GM23338 (cell line): ENCODE measurements around the gene FNIP2. TPM values are rescaled to one million over a fixed set of nuclear protein-coding genes. Genes with fewer than 3 reads are reported as not detected.

Source experiments
- ATAC-seq: fragments of 200-7000 bp; cut with Tn5 transposase; 3 replicates; pipeline ENCODE4 v1.9.1; 2020
- DNase-seq: peaks from one replicate; pipeline ENCODE4 v3.0.0-alpha.2; 2015; ENCODE audit warnings: low spot score
- H2AFZ ChIP-seq: fragments of 200-600 bp; sonication (generic); 2 replicates; pipeline ENCODE4 v1.8.0; 2016; ENCODE audit warnings: antibody characterized with exemption, mild to moderate bottlenecking, moderate library complexity
- H3F3A ChIP-seq: fragments of 200-600 bp; sonication (generic); replicated peaks from 2 replicates; pipeline ENCODE4 v1.8.0; 2017; ENCODE audit warnings: antibody characterized with exemption, mixed run types, low read depth
- H3K27ac ChIP-seq: fragments of 200-600 bp; sonication (generic); 2 replicates; pipeline ENCODE4 v1.6.1; 2016; ENCODE audit warnings: low read depth
- H3K27me3 ChIP-seq: fragments of 200-600 bp; sonication (generic); 2 replicates; pipeline ENCODE4 v1.8.0; 2016; ENCODE audit warnings: mild to moderate bottlenecking, mixed run types, moderate library complexity; ENCODE audit not compliant: insufficient read depth
- H3K36me3 ChIP-seq: fragments of 200-600 bp; sonication (generic); 2 replicates; pipeline ENCODE4 v1.8.0; 2016; ENCODE audit warnings: mild to moderate bottlenecking; ENCODE audit not compliant: insufficient read depth
- H3K4me1 ChIP-seq: fragments of 200-600 bp; sonication (generic); 2 replicates; pipeline ENCODE4 v1.8.0; 2016; ENCODE audit warnings: mild to moderate bottlenecking, moderate library complexity; ENCODE audit not compliant: insufficient read depth
- H3K4me2 ChIP-seq: fragments of 200-600 bp; sonication (generic); 2 replicates; pipeline ENCODE4 v1.7.1; 2017; ENCODE audit warnings: mixed run types
- H3K4me3 ChIP-seq: fragments of 200-600 bp; sonication (generic); 2 replicates; pipeline ENCODE4 v1.6.1; 2016; ENCODE audit warnings: mixed run types
- H3K79me2 ChIP-seq: fragments of 200-600 bp; sonication (generic); replicated peaks from 2 replicates; pipeline ENCODE4 v1.8.0; 2017; ENCODE audit warnings: mild to moderate bottlenecking; ENCODE audit not compliant: insufficient read depth
- H3K9me2 ChIP-seq: fragments of 200-600 bp; sonication (generic); 2 replicates; pipeline ENCODE4 v1.8.0; 2017; ENCODE audit not compliant: insufficient read depth
- H4K20me1 ChIP-seq: fragments of 200-600 bp; sonication (generic); replicated peaks from 2 replicates; pipeline ENCODE4 v1.8.0; 2017; ENCODE audit warnings: mild to moderate bottlenecking; ENCODE audit not compliant: insufficient read depth
- H3K27ac Mint-ChIP-seq: 2 replicates; pipeline ENCODE4 v1.8.0; 2020; ENCODE audit warnings: inconsistent platforms, mild to moderate bottlenecking, moderate library complexity, mixed read lengths
- H3K27me3 Mint-ChIP-seq: 3 replicates; pipeline ENCODE4 v1.8.0; 2022; ENCODE audit warnings: low read depth, mild to moderate bottlenecking, moderate library complexity, mixed read lengths, inconsistent platforms; ENCODE audit not compliant: insufficient read depth, poor library complexity
- H3K36me3 Mint-ChIP-seq: 3 replicates; pipeline ENCODE4 v1.8.0; 2021; ENCODE audit warnings: low read depth, mild to moderate bottlenecking, inconsistent platforms, moderate library complexity, mixed read lengths
- H3K4me1 Mint-ChIP-seq: 3 replicates; pipeline ENCODE4 v1.8.0; 2020; ENCODE audit warnings: mild to moderate bottlenecking, inconsistent platforms, mixed read lengths
- H3K4me3 Mint-ChIP-seq: 3 replicates; pipeline ENCODE4 v1.8.0; 2021; ENCODE audit warnings: moderate library complexity, mild to moderate bottlenecking, inconsistent platforms, mixed read lengths
- H3K9me3 Mint-ChIP-seq: 3 replicates; pipeline ENCODE4 v1.8.0; 2020; ENCODE audit warnings: moderate library complexity, mild to moderate bottlenecking, inconsistent platforms, mixed read lengths
- CREB1 ChIP-seq: fragments of 250-450 bp; sonication (Bioruptor Pico); IDR thresholded peaks from 2 replicates; pipeline ENCODE4 v1.5.0; 2020; ENCODE audit warnings: low read depth, mild to moderate bottlenecking, moderate library complexity
- EZH2 ChIP-seq: fragments of 200-600 bp; sonication (generic); IDR thresholded peaks from one replicate; pipeline ENCODE4 v1.8.0; 2017; ENCODE audit warnings: antibody characterized with exemption, mild to moderate bottlenecking, low read depth; ENCODE audit not compliant: unreplicated experiment
- EZH2phosphoT487 ChIP-seq: fragments of 200-600 bp; sonication (generic); IDR thresholded peaks from one replicate; pipeline ENCODE4 v1.8.1; 2018; ENCODE audit warnings: antibody characterized with exemption; ENCODE audit not compliant: unreplicated experiment
- JUNB ChIP-seq: IDR thresholded peaks from one replicate; pipeline ENCODE4 v1.6.1; 2016; ENCODE audit warnings: antibody characterized with exemption; ENCODE audit not compliant: unreplicated experiment
- NANOG ChIP-seq: IDR thresholded peaks from 2 replicates; pipeline ENCODE4 v1.6.1; 2016; ENCODE audit warnings: antibody characterized with exemption, borderline replicate concordance
- POLR2AphosphoS5 ChIP-seq: IDR thresholded peaks from 2 replicates; pipeline ENCODE4 v1.6.1; 2016; ENCODE audit warnings: antibody characterized with exemption, low read depth
- STAT1 ChIP-seq: IDR thresholded peaks from one replicate; pipeline ENCODE4 v1.6.1; 2016; ENCODE audit warnings: antibody characterized with exemption; ENCODE audit not compliant: unreplicated experiment
- ZNF114 ChIP-seq: fragments of 250-450 bp; sonication (Bioruptor Pico); IDR thresholded peaks from 2 replicates; pipeline ENCODE4 v1.5.0; 2020; ENCODE audit warnings: mild to moderate bottlenecking, moderate library complexity
- ZNF331 ChIP-seq: fragments of 250-450 bp; sonication (Bioruptor Pico); IDR thresholded peaks from 2 replicates; pipeline ENCODE4 v1.5.0; 2020; ENCODE audit warnings: low read depth, mild to moderate bottlenecking, moderate library complexity
- polyA plus RNA-seq: library from polyadenylated mRNA; unstranded; fragments of >200 nt; fragmentation: Nextera tagmentation; extraction: Ambion mirVana; gene quantifications from 2 replicates; pipeline ENCODE4 v1.2.1, GENCODE V29; 2016
- total RNA-seq: library from RNA; depleted of rRNA; stranded (reverse); fragments of >200 nt; shearing (Covaris generic); gene quantifications from 2 replicates; pipeline ENCODE4 v1.2.3, GENCODE V29; 2014
- TF ChIP-seq, protein P1 (sequence below), 2 experiments: fragments of 200-600 bp in 1 of 2; sonication (generic) in 1 of 2; conservative IDR thresholded peaks; 2 replicates each; pipeline versions ENCODE4 v1.5.1 to v1.6.1; 2016 to 2017; ENCODE audit warnings: antibody characterized with exemption in 2 of 2, low read depth in 2 of 2, mild to moderate bottlenecking in 2 of 2, moderate library complexity in 1 of 2
- TF ChIP-seq, protein P2 (sequence below): IDR thresholded peaks from 2 replicates; pipeline ENCODE4 v1.6.1; 2016; ENCODE audit warnings: antibody characterized with exemption
- TF ChIP-seq, protein P3 (sequence below): IDR thresholded peaks from one replicate; pipeline ENCODE4 v1.6.1; 2018; ENCODE audit warnings: antibody characterized with exemption; ENCODE audit not compliant: unreplicated experiment
- TF ChIP-seq, protein P4 (sequence below): fragments of 250-450 bp; sonication (Bioruptor Pico); IDR thresholded peaks from 2 replicates; pipeline ENCODE4 v1.5.0; 2020; ENCODE audit warnings: mild to moderate bottlenecking, moderate library complexity

Gene FNIP2
- total and polyA plus RNA-seq, 2 experiments from 2014 or later: 2.7 to 17.2 TPM

DNA sequence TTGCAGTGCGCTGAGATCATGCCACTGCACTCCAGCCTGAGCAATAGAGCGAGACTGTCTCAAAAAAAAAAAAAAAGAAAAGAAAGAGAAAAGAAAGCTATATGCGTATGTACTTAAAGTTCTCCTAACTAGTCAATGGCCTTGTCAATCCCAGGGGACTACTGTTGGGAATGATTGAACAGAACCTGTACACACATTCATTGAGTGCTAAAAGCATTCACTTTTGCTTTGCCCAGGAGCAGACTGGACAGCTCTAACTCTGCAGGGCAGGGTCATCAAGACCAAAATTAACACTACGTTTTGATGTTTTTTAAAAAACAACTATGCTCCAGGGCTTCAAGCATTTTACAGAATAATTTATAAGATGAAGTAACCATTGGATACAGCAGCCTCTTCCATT is 106.2 kb downstream of the FNIP2 start:
- Histone ChIP-seq H3K79me2 (no peaks in the 10 kb centered on the region), H3K36me3 (no peaks in the 10 kb centered on the region), H3K4me3 (no peak overlapping the region), H3K27me3 (no peaks in the 10 kb centered on the region), H3K4me2 (no peak overlapping the region), H3K27ac (no peak overlapping the region), H3K4me1 (peaks cover 10% of the 10 kb centered on the region; the same call in 1 of the 2 replicates), H2AFZ (no peak overlapping the region), H4K20me1 (no peaks in the 10 kb centered on the region), H3F3A (no peaks in the 10 kb centered on the region), H3K9me2 (no peaks in the 10 kb centered on the region)
- H3K27me3 Mint-ChIP-seq: no peaks in the 10 kb centered on the region
- ATAC-seq (no peak), DNase-seq (no peak)
- no peak overlapping the region for H3K27ac Mint-ChIP-seq
- H3K36me3 Mint-ChIP-seq: peaks cover 17% of the 10 kb centered on the region
- TF ChIP-seq EZH2 (no peak), CREB1 (no peak), JUNB (no peak), STAT1 (no peak), ZNF114 (no peak), EZH2phosphoT487 (no peak), ZNF331 (CRISPR knock-in tag) (no peak), POLR2AphosphoS5 (no peak), NANOG (no peak)
- TF ChIP-seq, protein P1, sequence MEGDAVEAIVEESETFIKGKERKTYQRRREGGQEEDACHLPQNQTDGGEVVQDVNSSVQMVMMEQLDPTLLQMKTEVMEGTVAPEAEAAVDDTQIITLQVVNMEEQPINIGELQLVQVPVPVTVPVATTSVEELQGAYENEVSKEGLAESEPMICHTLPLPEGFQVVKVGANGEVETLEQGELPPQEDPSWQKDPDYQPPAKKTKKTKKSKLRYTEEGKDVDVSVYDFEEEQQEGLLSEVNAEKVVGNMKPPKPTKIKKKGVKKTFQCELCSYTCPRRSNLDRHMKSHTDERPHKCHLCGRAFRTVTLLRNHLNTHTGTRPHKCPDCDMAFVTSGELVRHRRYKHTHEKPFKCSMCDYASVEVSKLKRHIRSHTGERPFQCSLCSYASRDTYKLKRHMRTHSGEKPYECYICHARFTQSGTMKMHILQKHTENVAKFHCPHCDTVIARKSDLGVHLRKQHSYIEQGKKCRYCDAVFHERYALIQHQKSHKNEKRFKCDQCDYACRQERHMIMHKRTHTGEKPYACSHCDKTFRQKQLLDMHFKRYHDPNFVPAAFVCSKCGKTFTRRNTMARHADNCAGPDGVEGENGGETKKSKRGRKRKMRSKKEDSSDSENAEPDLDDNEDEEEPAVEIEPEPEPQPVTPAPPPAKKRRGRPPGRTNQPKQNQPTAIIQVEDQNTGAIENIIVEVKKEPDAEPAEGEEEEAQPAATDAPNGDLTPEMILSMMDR (conservative IDR thresholded peaks at IDR 0.05; ENCODE audit: low read depth in 2 of 2): no peak
- TF ChIP-seq, protein P2, sequence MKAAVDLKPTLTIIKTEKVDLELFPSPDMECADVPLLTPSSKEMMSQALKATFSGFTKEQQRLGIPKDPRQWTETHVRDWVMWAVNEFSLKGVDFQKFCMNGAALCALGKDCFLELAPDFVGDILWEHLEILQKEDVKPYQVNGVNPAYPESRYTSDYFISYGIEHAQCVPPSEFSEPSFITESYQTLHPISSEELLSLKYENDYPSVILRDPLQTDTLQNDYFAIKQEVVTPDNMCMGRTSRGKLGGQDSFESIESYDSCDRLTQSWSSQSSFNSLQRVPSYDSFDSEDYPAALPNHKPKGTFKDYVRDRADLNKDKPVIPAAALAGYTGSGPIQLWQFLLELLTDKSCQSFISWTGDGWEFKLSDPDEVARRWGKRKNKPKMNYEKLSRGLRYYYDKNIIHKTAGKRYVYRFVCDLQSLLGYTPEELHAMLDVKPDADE: no peak
- TF ChIP-seq, protein P3, sequence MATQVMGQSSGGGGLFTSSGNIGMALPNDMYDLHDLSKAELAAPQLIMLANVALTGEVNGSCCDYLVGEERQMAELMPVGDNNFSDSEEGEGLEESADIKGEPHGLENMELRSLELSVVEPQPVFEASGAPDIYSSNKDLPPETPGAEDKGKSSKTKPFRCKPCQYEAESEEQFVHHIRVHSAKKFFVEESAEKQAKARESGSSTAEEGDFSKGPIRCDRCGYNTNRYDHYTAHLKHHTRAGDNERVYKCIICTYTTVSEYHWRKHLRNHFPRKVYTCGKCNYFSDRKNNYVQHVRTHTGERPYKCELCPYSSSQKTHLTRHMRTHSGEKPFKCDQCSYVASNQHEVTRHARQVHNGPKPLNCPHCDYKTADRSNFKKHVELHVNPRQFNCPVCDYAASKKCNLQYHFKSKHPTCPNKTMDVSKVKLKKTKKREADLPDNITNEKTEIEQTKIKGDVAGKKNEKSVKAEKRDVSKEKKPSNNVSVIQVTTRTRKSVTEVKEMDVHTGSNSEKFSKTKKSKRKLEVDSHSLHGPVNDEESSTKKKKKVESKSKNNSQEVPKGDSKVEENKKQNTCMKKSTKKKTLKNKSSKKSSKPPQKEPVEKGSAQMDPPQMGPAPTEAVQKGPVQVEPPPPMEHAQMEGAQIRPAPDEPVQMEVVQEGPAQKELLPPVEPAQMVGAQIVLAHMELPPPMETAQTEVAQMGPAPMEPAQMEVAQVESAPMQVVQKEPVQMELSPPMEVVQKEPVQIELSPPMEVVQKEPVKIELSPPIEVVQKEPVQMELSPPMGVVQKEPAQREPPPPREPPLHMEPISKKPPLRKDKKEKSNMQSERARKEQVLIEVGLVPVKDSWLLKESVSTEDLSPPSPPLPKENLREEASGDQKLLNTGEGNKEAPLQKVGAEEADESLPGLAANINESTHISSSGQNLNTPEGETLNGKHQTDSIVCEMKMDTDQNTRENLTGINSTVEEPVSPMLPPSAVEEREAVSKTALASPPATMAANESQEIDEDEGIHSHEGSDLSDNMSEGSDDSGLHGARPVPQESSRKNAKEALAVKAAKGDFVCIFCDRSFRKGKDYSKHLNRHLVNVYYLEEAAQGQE: no peak
- TF ChIP-seq, protein P4, sequence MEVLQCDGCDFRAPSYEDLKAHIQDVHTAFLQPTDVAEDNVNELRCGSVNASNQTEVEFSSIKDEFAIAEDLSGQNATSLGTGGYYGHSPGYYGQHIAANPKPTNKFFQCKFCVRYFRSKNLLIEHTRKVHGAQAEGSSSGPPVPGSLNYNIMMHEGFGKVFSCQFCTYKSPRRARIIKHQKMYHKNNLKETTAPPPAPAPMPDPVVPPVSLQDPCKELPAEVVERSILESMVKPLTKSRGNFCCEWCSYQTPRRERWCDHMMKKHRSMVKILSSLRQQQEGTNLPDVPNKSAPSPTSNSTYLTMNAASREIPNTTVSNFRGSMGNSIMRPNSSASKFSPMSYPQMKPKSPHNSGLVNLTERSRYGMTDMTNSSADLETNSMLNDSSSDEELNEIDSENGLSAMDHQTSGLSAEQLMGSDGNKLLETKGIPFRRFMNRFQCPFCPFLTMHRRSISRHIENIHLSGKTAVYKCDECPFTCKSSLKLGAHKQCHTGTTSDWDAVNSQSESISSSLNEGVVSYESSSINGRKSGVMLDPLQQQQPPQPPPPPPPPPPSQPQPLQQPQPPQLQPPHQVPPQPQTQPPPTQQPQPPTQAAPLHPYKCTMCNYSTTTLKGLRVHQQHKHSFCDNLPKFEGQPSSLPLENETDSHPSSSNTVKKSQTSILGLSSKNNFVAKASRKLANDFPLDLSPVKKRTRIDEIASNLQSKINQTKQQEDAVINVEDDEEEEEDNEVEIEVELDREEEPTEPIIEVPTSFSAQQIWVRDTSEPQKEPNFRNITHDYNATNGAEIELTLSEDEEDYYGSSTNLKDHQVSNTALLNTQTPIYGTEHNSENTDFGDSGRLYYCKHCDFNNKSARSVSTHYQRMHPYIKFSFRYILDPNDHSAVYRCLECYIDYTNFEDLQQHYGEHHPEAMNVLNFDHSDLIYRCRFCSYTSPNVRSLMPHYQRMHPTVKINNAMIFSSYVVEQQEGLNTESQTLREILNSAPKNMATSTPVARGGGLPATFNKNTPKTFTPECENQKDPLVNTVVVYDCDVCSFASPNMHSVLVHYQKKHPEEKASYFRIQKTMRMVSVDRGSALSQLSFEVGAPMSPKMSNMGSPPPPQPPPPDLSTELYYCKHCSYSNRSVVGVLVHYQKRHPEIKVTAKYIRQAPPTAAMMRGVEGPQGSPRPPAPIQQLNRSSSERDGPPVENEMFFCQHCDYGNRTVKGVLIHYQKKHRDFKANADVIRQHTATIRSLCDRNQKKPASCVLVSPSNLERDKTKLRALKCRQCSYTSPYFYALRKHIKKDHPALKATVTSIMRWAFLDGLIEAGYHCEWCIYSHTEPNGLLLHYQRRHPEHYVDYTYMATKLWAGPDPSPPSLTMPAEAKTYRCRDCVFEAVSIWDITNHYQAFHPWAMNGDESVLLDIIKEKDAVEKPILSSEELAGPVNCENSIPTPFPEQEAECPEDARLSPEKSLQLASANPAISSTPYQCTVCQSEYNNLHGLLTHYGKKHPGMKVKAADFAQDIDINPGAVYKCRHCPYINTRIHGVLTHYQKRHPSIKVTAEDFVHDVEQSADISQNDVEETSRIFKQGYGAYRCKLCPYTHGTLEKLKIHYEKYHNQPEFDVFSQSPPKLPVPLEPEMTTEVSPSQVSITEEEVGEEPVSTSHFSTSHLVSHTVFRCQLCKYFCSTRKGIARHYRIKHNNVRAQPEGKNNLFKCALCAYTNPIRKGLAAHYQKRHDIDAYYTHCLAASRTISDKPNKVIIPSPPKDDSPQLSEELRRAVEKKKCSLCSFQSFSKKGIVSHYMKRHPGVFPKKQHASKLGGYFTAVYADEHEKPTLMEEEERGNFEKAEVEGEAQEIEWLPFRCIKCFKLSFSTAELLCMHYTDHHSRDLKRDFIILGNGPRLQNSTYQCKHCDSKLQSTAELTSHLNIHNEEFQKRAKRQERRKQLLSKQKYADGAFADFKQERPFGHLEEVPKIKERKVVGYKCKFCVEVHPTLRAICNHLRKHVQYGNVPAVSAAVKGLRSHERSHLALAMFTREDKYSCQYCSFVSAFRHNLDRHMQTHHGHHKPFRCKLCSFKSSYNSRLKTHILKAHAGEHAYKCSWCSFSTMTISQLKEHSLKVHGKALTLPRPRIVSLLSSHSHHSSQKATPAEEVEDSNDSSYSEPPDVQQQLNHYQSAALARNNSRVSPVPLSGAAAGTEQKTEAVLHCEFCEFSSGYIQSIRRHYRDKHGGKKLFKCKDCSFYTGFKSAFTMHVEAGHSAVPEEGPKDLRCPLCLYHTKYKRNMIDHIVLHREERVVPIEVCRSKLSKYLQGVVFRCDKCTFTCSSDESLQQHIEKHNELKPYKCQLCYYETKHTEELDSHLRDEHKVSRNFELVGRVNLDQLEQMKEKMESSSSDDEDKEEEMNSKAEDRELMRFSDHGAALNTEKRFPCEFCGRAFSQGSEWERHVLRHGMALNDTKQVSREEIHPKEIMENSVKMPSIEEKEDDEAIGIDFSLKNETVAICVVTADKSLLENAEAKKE (CRISPR knock-in tag): no peak
- no peak overlapping the region for H3K4me3 Mint-ChIP-seq
- H3K4me1 Mint-ChIP-seq: peaks cover 18% of the 10 kb centered on the region
- H3K9me3 Mint-ChIP-seq: peaks cover 6% of the 10 kb centered on the region; the same call in 1 of the 3 replicates
